HG03064 (cell line): ENCODE measurements around the gene PDE2A.

Experiments used
- ATAC-seq: cut with Tn5 transposase; IDR thresholded peaks from one replicate; pipeline ENCODE4 v1.9.1; 2021; ENCODE audit warnings: low read depth; ENCODE audit not compliant: unreplicated experiment

The PDE2A gene

GRCh38 chr11:72665911-72666472 lies 8.2 kb downstream of the PDE2A start:
- ATAC-seq, result no peak

GRCh38 chr11:72662036-72662435 lies 12.2 kb downstream of the PDE2A start:
- ATAC-seq, result no peak

GRCh38 chr11:72661486-72661885 lies 12.7 kb downstream of the PDE2A start:
- ATAC-seq, result no peak

- no peak for ATAC-seq
Measured at GRCh38 chr11:72658989-72659640, 15.1 kb downstream of the PDE2A start.

GRCh38 chr11:72657411-72658100 lies 16.7 kb downstream of the PDE2A start:
- no peak for ATAC-seq

GRCh38 chr11:72655896-72656464 lies 18.2 kb downstream of the PDE2A start:
- ATAC-seq, result no peak

- no peak for ATAC-seq
Measured at GRCh38 chr11:72655014-72655413, 19.2 kb downstream of the PDE2A start.

- ATAC-seq, result no peak
Measured at GRCh38 chr11:72653649-72654048, 20.6 kb downstream of the PDE2A start.

GRCh38 chr11:72652873-72653630 lies 21.2 kb downstream of the PDE2A start:
- no peak for ATAC-seq

GRCh38 chr11:72652133-72652532 lies 22.1 kb downstream of the PDE2A start:
- no peak for ATAC-seq

GRCh38 chr11:72649215-72649976 lies 24.8 kb downstream of the PDE2A start:
- ATAC-seq, result no peak

- ATAC-seq, result no peak
Measured at GRCh38 chr11:72648384-72649136, 25.7 kb downstream of the PDE2A start.

- no peak for ATAC-seq
Measured at GRCh38 chr11:72647882-72648281, 26.3 kb downstream of the PDE2A start.

- no peak for ATAC-seq
Measured at GRCh38 chr11:72646472-72646871, 27.8 kb downstream of the PDE2A start.

GRCh38 chr11:72646024-72646423 lies 28.2 kb downstream of the PDE2A start:
- no peak for ATAC-seq

- no peak for ATAC-seq
Measured at GRCh38 chr11:72643547-72643946, 30.7 kb downstream of the PDE2A start.

GRCh38 chr11:72642884-72643522 lies 31.2 kb downstream of the PDE2A start:
- no peak for ATAC-seq

- no peak for ATAC-seq
Measured at GRCh38 chr11:72642043-72642883, 32.0 kb downstream of the PDE2A start.
